ENCODE results near the gene ZNF597. TPM values are rescaled to one million over a fixed set of nuclear protein-coding genes. Genes with fewer than 3 reads are reported as not detected.

The ZNF597 gene
- total RNA-seq, 1 donor from 2014 or later = 1.5 TPM

DNA sequence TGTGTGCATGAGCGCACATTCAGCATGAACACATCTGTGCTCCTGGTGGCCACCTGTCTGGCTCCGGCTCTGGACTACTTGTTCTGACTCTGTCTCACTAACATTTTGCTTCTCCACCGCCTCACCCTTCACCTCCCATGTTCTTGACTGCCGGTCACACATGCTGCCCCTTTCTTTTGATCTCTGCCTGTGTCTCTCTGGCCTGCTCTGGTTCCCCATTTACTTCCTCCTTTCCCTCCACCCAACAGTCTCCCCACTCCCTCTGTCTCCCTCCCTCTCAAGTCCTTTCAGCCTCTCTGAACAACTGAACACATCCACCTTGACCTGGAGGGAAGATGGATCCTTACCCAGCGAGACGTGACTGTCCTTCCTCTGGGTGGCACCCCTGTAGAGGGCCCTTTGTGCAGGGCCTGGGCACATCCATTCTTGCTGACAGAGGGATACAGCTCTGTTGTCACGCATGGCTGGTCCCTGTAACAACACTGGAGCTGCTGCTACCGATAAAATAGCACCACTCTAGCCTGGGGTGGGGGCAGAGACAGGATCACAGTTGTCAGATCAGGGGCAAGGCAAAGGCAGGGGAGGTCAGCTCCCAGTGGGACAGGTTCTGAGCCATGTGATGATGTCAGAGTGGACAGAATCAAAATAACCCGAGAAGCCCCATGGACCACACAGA, 53.5 kb downstream of the ZNF597 start:
- intact Hi-C loops (cut with DNase I) = loop anchor here (10.0 kb wide), 1 partner anchor 45 kb away; no protein-coding TSS in a partner anchor
- ATAC-seq (ENCODE audit: poor library complexity) (no peak), DNase-seq (no peak)

DNA sequence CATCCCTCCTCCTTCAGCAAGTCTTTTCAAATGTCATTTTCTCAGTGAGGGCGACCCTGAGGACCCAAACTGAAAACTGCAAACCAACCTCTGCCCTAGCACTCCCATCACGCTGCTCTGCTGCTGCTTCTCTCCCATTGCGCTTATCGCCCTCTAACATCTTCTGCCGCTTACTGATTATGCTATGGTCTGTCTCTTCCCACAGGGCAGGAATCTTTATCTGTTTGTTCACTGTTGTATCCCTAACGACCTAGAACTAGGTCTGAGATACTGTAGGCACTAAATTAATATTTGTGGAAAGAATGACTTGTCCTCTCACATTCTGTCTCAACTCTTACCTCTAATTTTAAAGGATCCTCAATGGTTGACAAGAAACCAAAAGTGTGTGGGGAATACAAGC, 55.0 kb downstream of the ZNF597 start:
- intact Hi-C loops (cut with DNase I) = loop anchor here (10.0 kb wide), 1 partner anchor 46 kb away; no protein-coding TSS in a partner anchor
- DNase-seq (no peak), ATAC-seq (ENCODE audit: poor library complexity) (no peak)

DNA sequence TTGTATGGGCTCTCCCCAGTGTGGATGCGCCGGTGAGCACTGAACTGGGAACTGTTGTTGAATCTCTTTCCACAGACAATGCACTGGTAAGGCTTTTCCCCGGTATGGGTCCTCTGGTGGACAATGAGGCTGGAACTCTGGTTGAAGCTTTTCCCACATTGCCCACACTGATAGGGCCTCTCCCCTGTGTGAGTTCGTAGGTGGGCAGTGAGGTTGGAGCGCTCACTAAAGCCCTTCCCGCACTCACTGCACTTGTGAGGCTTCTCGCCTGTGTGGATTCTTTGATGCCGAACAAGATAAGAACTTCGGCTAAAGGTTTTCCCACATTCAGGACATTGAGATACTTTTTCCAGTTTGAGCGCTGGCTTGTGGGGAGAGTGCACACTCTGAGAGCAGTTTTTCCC, 60.3 kb downstream of the ZNF597 start:
- DNase-seq (no peak), ATAC-seq (ENCODE audit: poor library complexity) (no peak)
- intact Hi-C loops (cut with DNase I) = loop anchor here (10.0 kb wide), 1 partner anchor 52 kb away; no protein-coding TSS in a partner anchor

Small RNAs within 50 kb of the gene (microRNA-seq; reads per million reads assigned to microRNA genes)
- not detected for gene MIR6126

Other genes starting within 250 kb of the ZNF597 start
- 4.1 TPM for gene ZNF200, start 208.3 kb downstream of the ZNF597 start, total RNA-seq
- 0.78 TPM for gene MEFV, start 186.9 kb downstream of the ZNF597 start, total RNA-seq
- gene ZNF263, start 160.0 kb downstream of the ZNF597 start, total RNA-seq = 7.9 TPM
- 9.4 TPM for gene TIGD7, start 138.1 kb downstream of the ZNF597 start, total RNA-seq
- gene ZNF75A, start 138.0 kb downstream of the ZNF597 start, total RNA-seq = 16.8 TPM
- gene OR2C1, start 87.6 kb downstream of the ZNF597 start, total RNA-seq = not detected
- 5.5 TPM for gene ZSCAN32, start 42.5 kb downstream of the ZNF597 start, total RNA-seq
- 11.3 TPM for gene ZNF174, start 42.3 kb downstream of the ZNF597 start, total RNA-seq
- gene NAA60, start 176 bp upstream of the ZNF597 start, total RNA-seq = 47.0 TPM
- gene C16orf90, start 52.0 kb upstream of the ZNF597 start, total RNA-seq = not detected
- 17.4 TPM for gene CLUAP1, start 57.5 kb upstream of the ZNF597 start, total RNA-seq
- gene NLRC3, start 133.9 kb upstream of the ZNF597 start, total RNA-seq = 0.89 TPM
- gene SLX4, start 168.1 kb upstream of the ZNF597 start, total RNA-seq = 3.2 TPM
- 8.1 TPM for gene DNASE1, start 211.2 kb upstream of the ZNF597 start, total RNA-seq